HepG2 (cell line): ENCODE results near the gene ITGB3. TPM values are rescaled to one million over a fixed set of nuclear protein-coding genes. Genes with fewer than 3 reads are reported as not detected.

Experiments
- ARNT2 ChIP-seq: sonication (generic); formaldehyde crosslinking; IDR thresholded peaks from 2 replicates; pipeline ENCODE4 v1.8.0; 2022; ENCODE audit warnings: mild to moderate bottlenecking, low read depth, missing genetic modification reagents, moderate library complexity
- DMAP1 ChIP-seq: IDR thresholded peaks from 2 replicates; pipeline ENCODE4 v1.6.1; 2016
- NRL ChIP-seq: sonication (generic); formaldehyde crosslinking; IDR thresholded peaks from 2 replicates; pipeline ENCODE4 v1.5.0; 2020; ENCODE audit warnings: missing genetic modification reagents, mild to moderate bottlenecking, moderate library complexity, borderline replicate concordance
- RARA ChIP-seq: IDR thresholded peaks from 2 replicates; pipeline ENCODE4 v1.6.1; 2016; ENCODE audit warnings: missing genetic modification reagents, missing compliant biosample characterization
- SUZ12 ChIP-seq: fragments of 150-350 bp; IDR thresholded peaks from 2 replicates; pipeline ENCODE4 v1.6.1; 2014; ENCODE audit warnings: low read depth, low read length
- ZFP41 ChIP-seq: sonication (generic); formaldehyde crosslinking; IDR thresholded peaks from 2 replicates; pipeline ENCODE4 v1.4.0; 2020; ENCODE audit warnings: mild to moderate bottlenecking, missing genetic modification reagents, borderline replicate concordance
- ZMYM4 ChIP-seq: sonication (generic); formaldehyde crosslinking; IDR thresholded peaks from 2 replicates; pipeline ENCODE4 v1.8.1; 2023; ENCODE audit warnings: mild to moderate bottlenecking, missing genetic modification reagents
- ZNF562 ChIP-seq: sonication (generic); formaldehyde crosslinking; IDR thresholded peaks from 2 replicates; pipeline ENCODE4 v1.8.0; 2022; ENCODE audit warnings: missing genetic modification reagents, borderline replicate concordance
- ZNF605 ChIP-seq: sonication (generic); formaldehyde crosslinking; IDR thresholded peaks from 2 replicates; pipeline ENCODE4 v1.8.0; 2022; ENCODE audit warnings: mild to moderate bottlenecking, missing genetic modification reagents
- ZNF644 ChIP-seq: IDR thresholded peaks from 2 replicates; pipeline ENCODE4 v1.6.1; 2016; ENCODE audit warnings: low read depth
- ZSCAN22 ChIP-seq: sonication (generic); formaldehyde crosslinking; IDR thresholded peaks from 2 replicates; pipeline ENCODE4 v1.4.0; 2020; ENCODE audit warnings: mild to moderate bottlenecking, missing genetic modification reagents
- polyA plus RNA-seq, 8 experiments: library from polyadenylated mRNA; depleted of rRNA in 3 of 8; stranded (reverse) in 7 of 8; unstranded in 1 of 8; fragments of >200 nt; fragmentation: Illumina TruSeq in 4 of 8; extraction: Trizol in 4 of 8; gene quantifications; 2 replicates each; pipeline versions ENCODE4 v1.2.1 to v1.2.3, GENCODE V29; 2011 to 2016; ENCODE audit warnings: low read depth in 4 of 8, missing spikeins in 1 of 8, mixed read lengths in 1 of 8; ENCODE audit not compliant: insufficient read depth in 1 of 8
- total RNA-seq, 5 experiments: library from RNA; depleted of rRNA; stranded (reverse); fragments of >200 nt; fragmentation: Illumina TruSeq; extraction: Trizol; gene quantifications; 2 replicates each; pipeline ENCODE4 v1.2.3, GENCODE V29; 2016; ENCODE audit warnings: low read depth in 1 of 5
- TF ChIP-seq, protein P1 (sequence below): sonication (generic); formaldehyde crosslinking; IDR thresholded peaks from 2 replicates; pipeline ENCODE4 v1.9.0; 2021; ENCODE audit warnings: mild to moderate bottlenecking, missing genetic modification reagents
- TF ChIP-seq, protein P2 (sequence below): sonication (generic); formaldehyde crosslinking; IDR thresholded peaks from 2 replicates; pipeline ENCODE4 v1.5.0; 2020; ENCODE audit warnings: missing genetic modification reagents
- TF ChIP-seq, protein P3 (sequence below): sonication (generic); formaldehyde crosslinking; IDR thresholded peaks from 2 replicates; pipeline ENCODE4 v1.4.0; 2020; ENCODE audit warnings: missing genetic modification reagents
- TF ChIP-seq, protein P4 (sequence below): sonication (generic); formaldehyde crosslinking; IDR thresholded peaks from 2 replicates; pipeline ENCODE4 v1.5.1; 2020; ENCODE audit warnings: missing genetic modification reagents, mild to moderate bottlenecking, borderline replicate concordance
- TF ChIP-seq, protein P5 (sequence below): IDR thresholded peaks from 2 replicates; pipeline ENCODE4 v1.6.1; 2016; ENCODE audit warnings: low read depth

Gene ITGB3
- total and polyA plus RNA-seq, 2 of the 13 experiments (the other 11 are each of a cell fraction or from before 2014, with no cell fraction given), result 0.09 to 0.31 TPM

DNA sequence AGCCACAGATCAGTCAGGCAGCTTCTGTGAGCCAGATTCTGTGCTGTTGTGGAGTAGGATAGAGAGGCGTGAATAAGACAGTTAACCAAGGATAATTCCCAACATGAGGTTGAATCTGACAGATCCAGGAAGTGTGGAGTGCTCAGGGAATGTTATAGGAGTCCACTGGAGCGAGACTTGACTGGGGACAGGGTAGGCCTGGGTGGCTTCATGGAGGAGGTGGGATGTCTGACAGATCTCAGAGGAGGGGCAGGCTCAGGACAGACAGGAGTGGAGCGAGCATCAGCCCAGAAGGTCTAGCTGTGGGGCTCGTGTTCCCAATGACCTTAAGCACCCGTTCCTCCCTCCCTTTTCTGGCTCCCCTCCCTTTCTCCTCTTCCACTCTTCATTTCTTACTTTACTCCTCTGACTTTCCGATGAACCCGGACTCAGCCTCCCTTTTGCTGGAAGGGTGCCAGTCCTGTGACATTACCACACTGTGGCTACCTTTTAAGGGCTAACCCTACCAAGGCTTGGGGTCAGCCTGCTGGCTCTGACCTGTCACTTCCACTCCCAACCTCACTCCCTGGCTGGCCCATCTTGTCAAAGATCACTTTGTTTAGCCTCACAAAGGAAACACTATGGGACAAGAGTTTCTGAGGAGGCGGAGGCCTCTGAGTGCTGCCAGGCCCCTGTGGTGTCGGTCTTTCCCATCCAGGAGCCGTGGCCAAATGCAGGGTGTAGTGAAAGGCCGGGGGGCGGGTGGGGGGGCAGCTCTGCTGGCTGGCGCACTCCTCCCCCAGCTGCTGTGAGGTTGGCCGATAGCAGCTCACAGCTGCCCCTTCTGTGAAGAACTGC lies 41.6 kb downstream of the ITGB3 start (continued):
- TF ChIP-seq, protein P1, sequence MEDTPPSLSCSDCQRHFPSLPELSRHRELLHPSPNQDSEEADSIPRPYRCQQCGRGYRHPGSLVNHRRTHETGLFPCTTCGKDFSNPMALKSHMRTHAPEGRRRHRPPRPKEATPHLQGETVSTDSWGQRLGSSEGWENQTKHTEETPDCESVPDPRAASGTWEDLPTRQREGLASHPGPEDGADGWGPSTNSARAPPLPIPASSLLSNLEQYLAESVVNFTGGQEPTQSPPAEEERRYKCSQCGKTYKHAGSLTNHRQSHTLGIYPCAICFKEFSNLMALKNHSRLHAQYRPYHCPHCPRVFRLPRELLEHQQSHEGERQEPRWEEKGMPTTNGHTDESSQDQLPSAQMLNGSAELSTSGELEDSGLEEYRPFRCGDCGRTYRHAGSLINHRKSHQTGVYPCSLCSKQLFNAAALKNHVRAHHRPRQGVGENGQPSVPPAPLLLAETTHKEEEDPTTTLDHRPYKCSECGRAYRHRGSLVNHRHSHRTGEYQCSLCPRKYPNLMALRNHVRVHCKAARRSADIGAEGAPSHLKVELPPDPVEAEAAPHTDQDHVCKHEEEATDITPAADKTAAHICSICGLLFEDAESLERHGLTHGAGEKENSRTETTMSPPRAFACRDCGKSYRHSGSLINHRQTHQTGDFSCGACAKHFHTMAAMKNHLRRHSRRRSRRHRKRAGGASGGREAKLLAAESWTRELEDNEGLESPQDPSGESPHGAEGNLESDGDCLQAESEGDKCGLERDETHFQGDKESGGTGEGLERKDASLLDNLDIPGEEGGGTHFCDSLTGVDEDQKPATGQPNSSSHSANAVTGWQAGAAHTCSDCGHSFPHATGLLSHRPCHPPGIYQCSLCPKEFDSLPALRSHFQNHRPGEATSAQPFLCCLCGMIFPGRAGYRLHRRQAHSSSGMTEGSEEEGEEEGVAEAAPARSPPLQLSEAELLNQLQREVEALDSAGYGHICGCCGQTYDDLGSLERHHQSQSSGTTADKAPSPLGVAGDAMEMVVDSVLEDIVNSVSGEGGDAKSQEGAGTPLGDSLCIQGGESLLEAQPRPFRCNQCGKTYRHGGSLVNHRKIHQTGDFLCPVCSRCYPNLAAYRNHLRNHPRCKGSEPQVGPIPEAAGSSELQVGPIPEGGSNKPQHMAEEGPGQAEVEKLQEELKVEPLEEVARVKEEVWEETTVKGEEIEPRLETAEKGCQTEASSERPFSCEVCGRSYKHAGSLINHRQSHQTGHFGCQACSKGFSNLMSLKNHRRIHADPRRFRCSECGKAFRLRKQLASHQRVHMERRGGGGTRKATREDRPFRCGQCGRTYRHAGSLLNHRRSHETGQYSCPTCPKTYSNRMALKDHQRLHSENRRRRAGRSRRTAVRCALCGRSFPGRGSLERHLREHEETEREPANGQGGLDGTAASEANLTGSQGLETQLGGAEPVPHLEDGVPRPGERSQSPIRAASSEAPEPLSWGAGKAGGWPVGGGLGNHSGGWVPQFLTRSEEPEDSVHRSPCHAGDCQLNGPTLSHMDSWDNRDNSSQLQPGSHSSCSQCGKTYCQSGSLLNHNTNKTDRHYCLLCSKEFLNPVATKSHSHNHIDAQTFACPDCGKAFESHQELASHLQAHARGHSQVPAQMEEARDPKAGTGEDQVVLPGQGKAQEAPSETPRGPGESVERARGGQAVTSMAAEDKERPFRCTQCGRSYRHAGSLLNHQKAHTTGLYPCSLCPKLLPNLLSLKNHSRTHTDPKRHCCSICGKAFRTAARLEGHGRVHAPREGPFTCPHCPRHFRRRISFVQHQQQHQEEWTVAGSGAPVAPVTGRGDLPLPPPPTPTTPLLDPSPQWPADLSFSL (CRISPR knock-in tag), result no peak
- TF ChIP-seq, protein P2, sequence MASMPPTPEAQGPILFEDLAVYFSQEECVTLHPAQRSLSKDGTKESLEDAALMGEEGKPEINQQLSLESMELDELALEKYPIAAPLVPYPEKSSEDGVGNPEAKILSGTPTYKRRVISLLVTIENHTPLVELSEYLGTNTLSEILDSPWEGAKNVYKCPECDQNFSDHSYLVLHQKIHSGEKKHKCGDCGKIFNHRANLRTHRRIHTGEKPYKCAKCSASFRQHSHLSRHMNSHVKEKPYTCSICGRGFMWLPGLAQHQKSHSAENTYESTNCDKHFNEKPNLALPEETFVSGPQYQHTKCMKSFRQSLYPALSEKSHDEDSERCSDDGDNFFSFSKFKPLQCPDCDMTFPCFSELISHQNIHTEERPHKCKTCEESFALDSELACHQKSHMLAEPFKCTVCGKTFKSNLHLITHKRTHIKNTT (CRISPR knock-in tag), result no peak
- TF ChIP-seq, protein P3, sequence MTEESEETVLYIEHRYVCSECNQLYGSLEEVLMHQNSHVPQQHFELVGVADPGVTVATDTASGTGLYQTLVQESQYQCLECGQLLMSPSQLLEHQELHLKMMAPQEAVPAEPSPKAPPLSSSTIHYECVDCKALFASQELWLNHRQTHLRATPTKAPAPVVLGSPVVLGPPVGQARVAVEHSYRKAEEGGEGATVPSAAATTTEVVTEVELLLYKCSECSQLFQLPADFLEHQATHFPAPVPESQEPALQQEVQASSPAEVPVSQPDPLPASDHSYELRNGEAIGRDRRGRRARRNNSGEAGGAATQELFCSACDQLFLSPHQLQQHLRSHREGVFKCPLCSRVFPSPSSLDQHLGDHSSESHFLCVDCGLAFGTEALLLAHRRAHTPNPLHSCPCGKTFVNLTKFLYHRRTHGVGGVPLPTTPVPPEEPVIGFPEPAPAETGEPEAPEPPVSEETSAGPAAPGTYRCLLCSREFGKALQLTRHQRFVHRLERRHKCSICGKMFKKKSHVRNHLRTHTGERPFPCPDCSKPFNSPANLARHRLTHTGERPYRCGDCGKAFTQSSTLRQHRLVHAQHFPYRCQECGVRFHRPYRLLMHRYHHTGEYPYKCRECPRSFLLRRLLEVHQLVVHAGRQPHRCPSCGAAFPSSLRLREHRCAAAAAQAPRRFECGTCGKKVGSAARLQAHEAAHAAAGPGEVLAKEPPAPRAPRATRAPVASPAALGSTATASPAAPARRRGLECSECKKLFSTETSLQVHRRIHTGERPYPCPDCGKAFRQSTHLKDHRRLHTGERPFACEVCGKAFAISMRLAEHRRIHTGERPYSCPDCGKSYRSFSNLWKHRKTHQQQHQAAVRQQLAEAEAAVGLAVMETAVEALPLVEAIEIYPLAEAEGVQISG (CRISPR knock-in tag), result no peak
- TF ChIP-seq, protein P4, sequence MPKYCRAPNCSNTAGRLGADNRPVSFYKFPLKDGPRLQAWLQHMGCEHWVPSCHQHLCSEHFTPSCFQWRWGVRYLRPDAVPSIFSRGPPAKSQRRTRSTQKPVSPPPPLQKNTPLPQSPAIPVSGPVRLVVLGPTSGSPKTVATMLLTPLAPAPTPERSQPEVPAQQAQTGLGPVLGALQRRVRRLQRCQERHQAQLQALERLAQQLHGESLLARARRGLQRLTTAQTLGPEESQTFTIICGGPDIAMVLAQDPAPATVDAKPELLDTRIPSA (CRISPR knock-in tag), result no peak
- TF ChIP-seq ARNT2 (CRISPR knock-in tag) (no peak), SUZ12 (no peak), ZSCAN22 (CRISPR knock-in tag) (no peak), NRL (no peak), ZMYM4 (CRISPR knock-in tag) (0 out of 2 replicates have a peak, but pooled peaks have one; percentile 38), DMAP1 (no peak), ZNF562 (CRISPR knock-in tag) (no peak), ZNF644 (CRISPR knock-in tag) (peak; percentile 52; the same call in 1 of the 2 replicates), RARA (CRISPR knock-in tag) (peak; percentile 53; the same call in 1 of the 2 replicates), ZNF605 (CRISPR knock-in tag) (no peak), ZFP41 (CRISPR knock-in tag) (no peak)
- TF ChIP-seq, protein P5, sequence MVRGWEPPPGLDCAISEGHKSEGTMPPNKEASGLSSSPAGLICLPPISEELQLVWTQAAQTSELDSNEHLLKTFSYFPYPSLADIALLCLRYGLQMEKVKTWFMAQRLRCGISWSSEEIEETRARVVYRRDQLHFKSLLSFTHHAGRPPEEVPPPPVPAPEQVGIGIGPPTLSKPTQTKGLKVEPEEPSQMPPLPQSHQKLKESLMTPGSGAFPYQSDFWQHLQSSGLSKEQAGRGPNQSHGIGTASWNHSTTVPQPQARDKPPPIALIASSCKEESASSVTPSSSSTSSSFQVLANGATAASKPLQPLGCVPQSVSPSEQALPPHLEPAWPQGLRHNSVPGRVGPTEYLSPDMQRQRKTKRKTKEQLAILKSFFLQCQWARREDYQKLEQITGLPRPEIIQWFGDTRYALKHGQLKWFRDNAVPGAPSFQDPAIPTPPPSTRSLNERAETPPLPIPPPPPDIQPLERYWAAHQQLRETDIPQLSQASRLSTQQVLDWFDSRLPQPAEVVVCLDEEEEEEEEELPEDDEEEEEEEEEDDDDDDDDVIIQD (CRISPR knock-in tag), result peak; percentile 46; the same call in 1 of the 2 replicates
